CD4-positive, alpha-beta T cell treated with Interleukin-4 for 1 hour (primary cell): ENCODE measurements around the gene TSPEAR.
"Not testable (repeated sequence)": the region's sequence is repeated elsewhere in the genome, so short reads cannot be mapped to it uniquely, and the experiment has no call there.

Experiments used
- DNase-seq, 2 donors: peaks; one replicate each; pipeline ENCODE4 v3.0.0-alpha.2; 2020 to 2022

TSPEAR gene

GRCh38 chr21:44648557-44649311 lies 62.6 kb downstream of the TSPEAR start:
- DNase-seq = no peak

GRCh38 chr21:44647222-44647552 lies 64.2 kb downstream of the TSPEAR start:
- DNase-seq = no peak

- DNase-seq = not testable (repeated sequence)
Observed at GRCh38 chr21:44646366-44647221, 64.8 kb downstream of the TSPEAR start, which contains the start of gene KRTAP10-11. Gene KRTAP10-11 (plus strand): TSS chr21:44646414. CDS start chr21:44646459, 45 bp downstream.

GRCh38 chr21:44644878-44645277 lies 66.5 kb downstream of the TSPEAR start:
- DNase-seq = no peak

GRCh38 chr21:44643741-44644310 lies 67.5 kb downstream of the TSPEAR start:
- DNase-seq = no peak

- no peak for DNase-seq
Observed at GRCh38 chr21:44640761-44641160, 70.6 kb downstream of the TSPEAR start.

GRCh38 chr21:44639331-44639655 lies 72.1 kb downstream of the TSPEAR start:
- no peak for DNase-seq

- DNase-seq = not testable (repeated sequence)
Observed at GRCh38 chr21:44638506-44639330, 72.7 kb downstream of the TSPEAR start.

GRCh38 chr21:44637851-44638348 lies 73.5 kb downstream of the TSPEAR start:
- DNase-seq = not testable (repeated sequence)

- no peak for DNase-seq
Observed at GRCh38 chr21:44637018-44637850, 74.1 kb downstream of the TSPEAR start, which contains the start of gene KRTAP10-10. Gene KRTAP10-10 (plus strand): TSS chr21:44637356. CDS start chr21:44637418, 62 bp downstream.

GRCh38 chr21:44636209-44637017 lies 75.0 kb downstream of the TSPEAR start:
- no peak for DNase-seq

GRCh38 chr21:44632067-44632466 lies 79.3 kb downstream of the TSPEAR start:
- no peak for DNase-seq

- peak; percentile 26 to 36 for DNase-seq
Observed at GRCh38 chr21:44630440-44630839, 80.9 kb downstream of the TSPEAR start.

GRCh38 chr21:44628707-44629391 lies 82.5 kb downstream of the TSPEAR start:
- no peak for DNase-seq

GRCh38 chr21:44627831-44628233 lies 83.5 kb downstream of the TSPEAR start:
- not testable (repeated sequence) for DNase-seq

GRCh38 chr21:44627181-44627822 lies 84.1 kb downstream of the TSPEAR start:
- DNase-seq = not testable (repeated sequence)

- no peak for DNase-seq
Observed at GRCh38 chr21:44626673-44627143, 84.7 kb downstream of the TSPEAR start, which contains the start of gene KRTAP10-9. Gene KRTAP10-9 (plus strand): TSS chr21:44627093. CDS start chr21:44627172, 79 bp downstream.

GRCh38 chr21:44626262-44626661 lies 85.1 kb downstream of the TSPEAR start:
- DNase-seq = peak; percentile 35 to 42

- no peak for DNase-seq
Observed at GRCh38 chr21:44625756-44626155, 85.6 kb downstream of the TSPEAR start.
